ENCODE results near the gene COL8A2. TPM values are rescaled to one million over a fixed set of nuclear protein-coding genes. Genes with fewer than 3 reads are reported as not detected.
A peak's percentile ranks its signal among the peaks of the same experiment; 100 is the strongest.
"Not testable (repeated sequence)": the region's sequence is repeated elsewhere in the genome, so short reads cannot be mapped to it uniquely, and the experiment has no call there.

The COL8A2 gene
- total and polyA plus RNA-seq, 7 donors, result 0.60 to 13.0 (median 3.2) TPM

GRCh38 chr1:36160949-36161485 lies 36.0 kb upstream of the COL8A2 start:
- Histone ChIP-seq H3K36me3 (no peaks in the 10 kb centered on the region), H3K27me3 (no peaks in the 10 kb centered on the region), H3K4me3 (peak overlapping the region; percentile 3 to 44 (median 37)), H3K9me3 (no peaks in the 10 kb centered on the region), H3K4me1 (peaks cover 0 to 88% (median 83%) of the 10 kb centered on the region in 4 donors), H3K27ac (peak overlapping the region; percentile 98 to 100 (median 100))
- peak; percentile 87 for DNase-seq
- 19 to 65% methylated on average over 12 of the region's 12 CpGs for WGBS, 2 donors
- peak in 2 of 4 donors; percentile 23 to 36 for TF ChIP-seq POLR2AphosphoS5 (IDR thresholded peaks at IDR 0.05)
- TF ChIP-seq EP300 (IDR thresholded peaks at IDR 0.05), result no peak
- TF ChIP-seq CTCF (IDR thresholded peaks at IDR 0.05), result peak in 2 of 4 experiments; percentile 9 to 20
- no peak for TF ChIP-seq POLR2A (IDR thresholded peaks at IDR 0.05)
- intact Hi-C loops (cut with DNase I), result no loop called here

GRCh38 chr1:36160388-36160948 lies 35.4 kb upstream of the COL8A2 start:
- no peak for DNase-seq
- 56 to 73% methylated on average over 4 of the region's 4 CpGs for WGBS, 2 donors
- Histone ChIP-seq H3K27me3 (no peaks in the 10 kb centered on the region), H3K36me3 (no peaks in the 10 kb centered on the region), H3K27ac (peak overlapping the region; percentile 98 to 100 (median 100)), H3K9me3 (no peaks in the 10 kb centered on the region), H3K4me1 (peaks cover 0 to 83% (median 77%) of the 10 kb centered on the region in 4 donors), H3K4me3 (peak overlapping the region; percentile 3 to 44 (median 37))
- intact Hi-C loops (cut with DNase I), result no loop called here
- no peak for TF ChIP-seq EP300 (IDR thresholded peaks at IDR 0.05)
- TF ChIP-seq POLR2AphosphoS5 (IDR thresholded peaks at IDR 0.05), result no peak
- TF ChIP-seq CTCF (IDR thresholded peaks at IDR 0.05), result no peak
- TF ChIP-seq POLR2A (IDR thresholded peaks at IDR 0.05), result no peak

- intact Hi-C loops (cut with DNase I), result no loop called here
- 88 to 92% methylated on average over 10 of the region's 10 CpGs for WGBS, 2 donors
- no peaks in the 10 kb centered on the region for H3K27me3 ChIP-seq
- peak overlapping the region in 1 of 4 donors; percentile 44 for H3K4me3 ChIP-seq
- no peaks in the 10 kb centered on the region for H3K36me3 ChIP-seq
- peak overlapping the region; percentile 98 to 100 (median 100) for H3K27ac ChIP-seq
- no peak for DNase-seq
- peaks cover 0 to 83% (median 77%) of the 10 kb centered on the region in 4 donors for H3K4me1 ChIP-seq
- no peaks in the 10 kb centered on the region for H3K9me3 ChIP-seq
- TF ChIP-seq POLR2A (IDR thresholded peaks at IDR 0.05) (no peak), POLR2AphosphoS5 (IDR thresholded peaks at IDR 0.05) (no peak), CTCF (IDR thresholded peaks at IDR 0.05) (no peak), EP300 (IDR thresholded peaks at IDR 0.05) (no peak)
These were observed 34.8 kb upstream of the COL8A2 start for GRCh38 chr1:36159614-36160387.

- Histone ChIP-seq H3K27ac (peak overlapping the region; percentile 98 to 100 (median 100)), H3K4me3 (peak overlapping the region in 2 of 4 donors; percentile 98 to 99), H3K4me1 (peaks cover 0 to 80% (median 76%) of the 10 kb centered on the region in 4 donors)
- DNase-seq; H3K36me3 ChIP-seq; H3K27me3 ChIP-seq; H3K9me3 ChIP-seq; intact Hi-C loops (cut with DNase I): not testable (repeated sequence)
- WGBS, 2 donors, result 78 to 90% methylated on average over 10 of the region's 10 CpGs
These were observed 33.8 kb upstream of the COL8A2 start for GRCh38 chr1:36158827-36159252.

Data from sigmoid colon (tissue), 7 donors.